ENCODE data around the gene GTPBP4. TPM values are rescaled to one million over a fixed set of nuclear protein-coding genes. Genes with fewer than 3 reads are reported as not detected.

The GTPBP4 gene
- total RNA-seq, 1 experiment from 2014 or later = 111 TPM

- H2AFZ ChIP-seq (ENCODE audit: low read depth, low read length, poor library complexity, severe bottlenecking) = no peak overlapping the region
- H3K4me1 ChIP-seq (ENCODE audit: control insufficient read depth in 1 of 2, insufficient read depth in 2 of 2, low read length in 2 of 2) = peaks cover 0 to 11% of the 10 kb centered on the region in 2 experiments; a peak in 1 of 4 replicates
- intact Hi-C loops (cut with micrococcal nuclease) = no loop called here
- H3K9ac ChIP-seq (ENCODE audit: low read length) = no peak overlapping the region
- H3K79me2 ChIP-seq (ENCODE audit: insufficient read depth, low read length) = no peaks in the 10 kb centered on the region
- no peak overlapping the region for H3K27ac ChIP-seq (ENCODE audit: low read depth, low read length)
- ATAC-seq (no peak), DNase-seq (ENCODE audit: low read depth, low spot score) (no peak)
- H3K9me3 ChIP-seq (ENCODE audit: control insufficient read depth in 1 of 2, insufficient read depth in 1 of 2, low read depth in 1 of 2, low read length in 2 of 2) = peaks cover 12 to 18% of the 10 kb centered on the region in 2 experiments; a peak in 2 of 4 replicates
- no peaks in the 10 kb centered on the region for H3K9me2 ChIP-seq (ENCODE audit: insufficient read depth)
- no peak overlapping the region for H3K4me2 ChIP-seq (ENCODE audit: low read length)
- CTCF ChIA-PET = no interaction called here
- RAD21 ChIA-PET (ENCODE audit: low non-redundant PET in 1 of 2, low total read pairs in 2 of 2, uncharacterized antibody in 2 of 2, unreplicated experiment in 2 of 2) = no interaction called here
- TF ChIP-seq RAD21 (IDR thresholded peaks at IDR 0.05; ENCODE audit: low read depth) (no peak), CEBPB (IDR thresholded peaks at IDR 0.05; ENCODE audit: low read depth) (no peak), CBX3 (IDR thresholded peaks at IDR 0.05; ENCODE audit: low read depth) (0 out of 2 replicates have a peak, but pooled peaks have one; percentile 41), YY1 (IDR thresholded peaks at IDR 0.05; ENCODE audit: extremely low read depth, insufficient replicate concordance, low read depth, low read length) (no peak), REST (IDR thresholded peaks at IDR 0.05; ENCODE audit: low read depth) (no peak), EZH2phosphoT487 (IDR thresholded peaks at IDR 0.05; ENCODE audit: borderline replicate concordance) (no peak), JUND (IDR thresholded peaks at IDR 0.05) (no peak), SP1 (IDR thresholded peaks at IDR 0.05; ENCODE audit: low read depth) (no peak)
- TF ChIP-seq, protein P1, sequence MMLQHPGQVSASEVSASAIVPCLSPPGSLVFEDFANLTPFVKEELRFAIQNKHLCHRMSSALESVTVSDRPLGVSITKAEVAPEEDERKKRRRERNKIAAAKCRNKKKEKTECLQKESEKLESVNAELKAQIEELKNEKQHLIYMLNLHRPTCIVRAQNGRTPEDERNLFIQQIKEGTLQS (IDR thresholded peaks at IDR 0.05) = no peak
- no peaks in the 10 kb centered on the region; a peak in 1 of 4 replicates for H3K36me3 ChIP-seq (ENCODE audit: control insufficient read depth in 1 of 2, insufficient read depth in 2 of 2, low read length in 2 of 2)
- H3K27me3 ChIP-seq (ENCODE audit: insufficient read depth, low read length) = no peaks in the 10 kb centered on the region
- no TSS peak for BruUV-seq (replicated peaks)
- no peaks in the 10 kb centered on the region for H4K20me1 ChIP-seq (ENCODE audit: insufficient read depth)
- POLR2A ChIA-PET = no interaction called here
- no peak overlapping the region for H3K4me3 ChIP-seq (replicated peaks in 1 of 2; ENCODE audit: low read depth in 1 of 2, low read length in 2 of 2)
These were observed 7.7 kb upstream of the GTPBP4 start for GRCh38 chr10:980468-981093.
